HL-60 (cell line): ENCODE results near the gene PRCP.

Source experiments
- DNase-seq, 2 experiments: peaks; one replicate each; pipeline ENCODE4 v3.0.0-alpha.2; 2010 to 2020; ENCODE audit warnings: low read depth in 1 of 2, low spot score in 1 of 2
- H3K27ac ChIP-seq: fragments of 250-450 bp; sonication (Bioruptor Pico); replicated peaks from 2 replicates; pipeline ENCODE4 v1.5.1; 2020; ENCODE audit warnings: mild to moderate bottlenecking, moderate library complexity
- H3K27me3 ChIP-seq: fragments of 250-450 bp; sonication (Bioruptor Pico); 2 replicates; pipeline ENCODE4 v1.5.1; 2021; ENCODE audit warnings: mild to moderate bottlenecking, moderate library complexity; ENCODE audit not compliant: insufficient read depth, poor library complexity, severe bottlenecking
- H3K4me3 ChIP-seq: replicated peaks from 2 replicates; pipeline ENCODE4 v1.5.1; 2011; ENCODE audit warnings: mild to moderate bottlenecking, control low read depth, low read length; ENCODE audit not compliant: insufficient read depth
- GABPA ChIP-seq: IDR thresholded peaks from 2 replicates; pipeline ENCODE4 v1.6.1; 2012; ENCODE audit warnings: low read depth
- POLR2AphosphoS5 ChIP-seq: IDR thresholded peaks from 2 replicates; pipeline ENCODE4 v1.6.1; 2012; ENCODE audit warnings: low read depth
- SPI1 ChIP-seq: IDR thresholded peaks from 2 replicates; pipeline ENCODE4 v1.6.1; 2012; ENCODE audit warnings: low read depth, mild to moderate bottlenecking, borderline replicate concordance
- TF ChIP-seq, protein P1 (sequence below): IDR thresholded peaks from one replicate; pipeline ENCODE4 v1.5.1; 2011; ENCODE audit warnings: low read length, control low read depth, inconsistent platforms; ENCODE audit not compliant: insufficient read depth
- TF ChIP-seq, protein P2 (sequence below): IDR thresholded peaks from 2 replicates; pipeline ENCODE4 v1.6.1; 2012; ENCODE audit warnings: low read depth; ENCODE audit not compliant: insufficient replicate concordance

Gene PRCP

DNA sequence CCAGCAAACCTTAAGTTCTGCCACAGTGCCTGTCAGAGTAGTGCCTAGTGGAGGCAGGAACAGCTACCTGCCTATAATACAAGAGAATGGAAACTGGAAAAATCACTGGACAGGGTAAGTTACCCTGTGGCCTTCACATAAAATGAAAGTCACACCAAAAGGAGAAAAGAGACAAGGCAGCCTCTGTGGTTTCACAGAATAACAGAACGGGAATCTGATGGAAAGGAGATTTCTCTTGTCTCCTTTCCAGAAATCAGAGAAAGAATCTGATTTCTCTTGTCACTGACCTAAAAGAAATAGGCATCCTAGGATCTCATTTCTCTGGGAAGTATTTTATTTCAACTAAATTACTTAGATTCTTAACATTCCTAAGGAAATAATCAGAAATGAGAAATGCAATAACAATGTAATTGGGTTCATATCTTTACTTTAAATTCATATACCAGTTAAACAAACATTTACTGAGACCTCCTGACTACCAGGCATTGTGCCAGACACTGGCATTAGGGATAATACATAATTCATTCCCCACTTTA lies 41.6 kb downstream of the PRCP start:
- DNase-seq: no peak
- no peak overlapping the region for H3K27ac ChIP-seq
- TF ChIP-seq SPI1: no peak
- TF ChIP-seq, protein P1, sequence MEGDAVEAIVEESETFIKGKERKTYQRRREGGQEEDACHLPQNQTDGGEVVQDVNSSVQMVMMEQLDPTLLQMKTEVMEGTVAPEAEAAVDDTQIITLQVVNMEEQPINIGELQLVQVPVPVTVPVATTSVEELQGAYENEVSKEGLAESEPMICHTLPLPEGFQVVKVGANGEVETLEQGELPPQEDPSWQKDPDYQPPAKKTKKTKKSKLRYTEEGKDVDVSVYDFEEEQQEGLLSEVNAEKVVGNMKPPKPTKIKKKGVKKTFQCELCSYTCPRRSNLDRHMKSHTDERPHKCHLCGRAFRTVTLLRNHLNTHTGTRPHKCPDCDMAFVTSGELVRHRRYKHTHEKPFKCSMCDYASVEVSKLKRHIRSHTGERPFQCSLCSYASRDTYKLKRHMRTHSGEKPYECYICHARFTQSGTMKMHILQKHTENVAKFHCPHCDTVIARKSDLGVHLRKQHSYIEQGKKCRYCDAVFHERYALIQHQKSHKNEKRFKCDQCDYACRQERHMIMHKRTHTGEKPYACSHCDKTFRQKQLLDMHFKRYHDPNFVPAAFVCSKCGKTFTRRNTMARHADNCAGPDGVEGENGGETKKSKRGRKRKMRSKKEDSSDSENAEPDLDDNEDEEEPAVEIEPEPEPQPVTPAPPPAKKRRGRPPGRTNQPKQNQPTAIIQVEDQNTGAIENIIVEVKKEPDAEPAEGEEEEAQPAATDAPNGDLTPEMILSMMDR: no peak
- TF ChIP-seq GABPA: no peak
- no peak for TF ChIP-seq POLR2AphosphoS5
- TF ChIP-seq, protein P2, sequence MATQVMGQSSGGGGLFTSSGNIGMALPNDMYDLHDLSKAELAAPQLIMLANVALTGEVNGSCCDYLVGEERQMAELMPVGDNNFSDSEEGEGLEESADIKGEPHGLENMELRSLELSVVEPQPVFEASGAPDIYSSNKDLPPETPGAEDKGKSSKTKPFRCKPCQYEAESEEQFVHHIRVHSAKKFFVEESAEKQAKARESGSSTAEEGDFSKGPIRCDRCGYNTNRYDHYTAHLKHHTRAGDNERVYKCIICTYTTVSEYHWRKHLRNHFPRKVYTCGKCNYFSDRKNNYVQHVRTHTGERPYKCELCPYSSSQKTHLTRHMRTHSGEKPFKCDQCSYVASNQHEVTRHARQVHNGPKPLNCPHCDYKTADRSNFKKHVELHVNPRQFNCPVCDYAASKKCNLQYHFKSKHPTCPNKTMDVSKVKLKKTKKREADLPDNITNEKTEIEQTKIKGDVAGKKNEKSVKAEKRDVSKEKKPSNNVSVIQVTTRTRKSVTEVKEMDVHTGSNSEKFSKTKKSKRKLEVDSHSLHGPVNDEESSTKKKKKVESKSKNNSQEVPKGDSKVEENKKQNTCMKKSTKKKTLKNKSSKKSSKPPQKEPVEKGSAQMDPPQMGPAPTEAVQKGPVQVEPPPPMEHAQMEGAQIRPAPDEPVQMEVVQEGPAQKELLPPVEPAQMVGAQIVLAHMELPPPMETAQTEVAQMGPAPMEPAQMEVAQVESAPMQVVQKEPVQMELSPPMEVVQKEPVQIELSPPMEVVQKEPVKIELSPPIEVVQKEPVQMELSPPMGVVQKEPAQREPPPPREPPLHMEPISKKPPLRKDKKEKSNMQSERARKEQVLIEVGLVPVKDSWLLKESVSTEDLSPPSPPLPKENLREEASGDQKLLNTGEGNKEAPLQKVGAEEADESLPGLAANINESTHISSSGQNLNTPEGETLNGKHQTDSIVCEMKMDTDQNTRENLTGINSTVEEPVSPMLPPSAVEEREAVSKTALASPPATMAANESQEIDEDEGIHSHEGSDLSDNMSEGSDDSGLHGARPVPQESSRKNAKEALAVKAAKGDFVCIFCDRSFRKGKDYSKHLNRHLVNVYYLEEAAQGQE: no peak
- no peaks in the 10 kb centered on the region for H3K27me3 ChIP-seq
- no peak overlapping the region for H3K4me3 ChIP-seq

- no peaks in the 10 kb centered on the region for H3K27me3 ChIP-seq
- H3K4me3 ChIP-seq: no peak overlapping the region
- DNase-seq: no peak
- no peak for TF ChIP-seq POLR2AphosphoS5
- TF ChIP-seq, protein P1: no peak
- no peak for TF ChIP-seq SPI1
- TF ChIP-seq GABPA: no peak
- TF ChIP-seq, protein P2: no peak
- H3K27ac ChIP-seq: no peak overlapping the region
Observed at GRCh38 chr11:82858133-82858532, 42.1 kb downstream of the PRCP start.

DNA sequence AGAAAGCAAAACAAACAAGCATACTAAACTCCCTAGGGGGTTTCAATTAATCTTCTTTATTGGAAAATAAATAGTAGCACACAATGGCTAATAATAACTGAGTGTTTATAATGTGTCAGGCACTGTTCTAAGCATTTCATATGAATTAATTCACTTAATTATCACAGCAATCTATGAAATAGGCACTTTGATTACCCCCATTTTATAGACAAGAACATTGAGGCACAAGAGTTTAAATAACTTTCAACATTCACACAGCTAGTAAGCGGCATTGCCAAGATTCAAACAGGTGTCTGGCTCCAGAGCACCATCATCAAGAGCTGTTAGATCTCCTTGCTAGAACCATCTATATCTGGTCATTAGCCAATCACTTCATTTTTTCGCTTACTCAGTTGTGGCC lies 43.1 kb downstream of the PRCP start:
- TF ChIP-seq SPI1 (no peak), POLR2AphosphoS5 (no peak), GABPA (no peak)
- TF ChIP-seq, protein P2: no peak
- TF ChIP-seq, protein P1: no peak
- Histone ChIP-seq H3K4me3 (no peak overlapping the region), H3K27ac (no peak overlapping the region), H3K27me3 (no peaks in the 10 kb centered on the region)
- DNase-seq: no peak
